ENCODE data around the gene STARD13.
"Not testable (repeated sequence)": the region's sequence is repeated elsewhere in the genome, so short reads cannot be mapped to it uniquely, and the experiment has no call there.

The STARD13 gene

DNA sequence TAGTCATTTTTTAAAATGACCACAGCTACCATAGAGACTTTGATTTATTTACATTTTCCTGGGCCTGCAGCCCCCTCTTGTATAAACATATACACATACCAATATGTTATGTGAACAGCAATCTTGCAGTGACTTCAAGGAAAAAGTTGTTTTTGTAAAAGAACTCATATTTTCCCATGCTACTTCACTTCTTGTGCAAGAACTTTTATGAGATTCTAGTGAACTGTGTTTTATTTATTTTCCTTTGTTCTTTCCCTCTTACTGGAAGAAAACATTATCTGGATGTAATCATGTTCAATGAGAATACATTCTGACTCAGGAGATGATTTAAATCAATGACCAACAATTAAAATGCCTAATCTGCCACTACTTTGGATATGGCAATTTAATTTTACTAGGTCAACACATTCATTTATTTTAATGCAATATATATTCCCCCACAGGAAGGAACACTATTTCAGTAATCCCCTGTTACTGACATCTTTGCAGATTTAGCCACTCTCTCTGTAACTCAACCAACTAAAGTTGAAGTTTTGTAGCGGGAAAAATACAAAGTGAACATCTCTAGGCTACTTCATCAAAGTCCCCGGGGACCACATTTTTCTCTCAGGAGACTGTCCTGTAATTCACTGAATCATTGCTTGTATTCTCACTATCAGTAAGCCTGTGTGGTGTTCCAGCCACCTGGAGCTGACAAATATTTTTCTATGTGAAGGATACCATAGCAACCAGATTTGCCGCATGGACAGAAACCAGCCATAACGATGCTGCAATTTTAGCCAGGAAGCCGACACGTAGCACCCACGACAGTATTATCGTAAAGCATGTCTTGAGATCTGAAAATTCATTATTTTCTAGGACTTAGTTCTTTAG is 90.5 kb downstream of the STARD13 start:
- no peak for DNase-seq

DNA sequence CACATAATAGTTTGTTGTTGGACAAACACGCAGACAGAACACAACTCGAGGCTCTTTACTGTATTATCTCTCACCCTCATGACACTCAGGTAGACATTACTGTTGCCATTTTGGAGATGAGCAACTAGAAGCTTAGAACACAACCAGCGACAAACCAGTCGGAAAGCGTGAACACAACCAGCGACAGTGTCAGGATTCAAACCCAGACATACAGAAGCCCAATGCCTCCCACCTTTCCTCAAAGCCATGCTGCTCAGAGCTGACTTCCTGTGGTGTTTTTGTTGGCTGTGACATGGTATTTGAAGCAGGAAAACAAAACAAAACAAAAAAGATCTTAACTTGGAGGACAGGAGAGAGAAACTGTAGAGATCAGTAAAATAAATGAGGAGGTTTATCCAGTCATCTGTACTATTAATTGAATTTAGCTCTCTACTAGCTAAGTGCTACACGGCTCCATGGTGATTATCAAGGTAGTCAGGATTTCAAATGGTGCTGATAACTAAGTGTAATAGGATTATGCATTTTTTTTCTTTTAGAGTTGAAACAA is 92.1 kb downstream of the STARD13 start:
- DNase-seq = no peak

DNA sequence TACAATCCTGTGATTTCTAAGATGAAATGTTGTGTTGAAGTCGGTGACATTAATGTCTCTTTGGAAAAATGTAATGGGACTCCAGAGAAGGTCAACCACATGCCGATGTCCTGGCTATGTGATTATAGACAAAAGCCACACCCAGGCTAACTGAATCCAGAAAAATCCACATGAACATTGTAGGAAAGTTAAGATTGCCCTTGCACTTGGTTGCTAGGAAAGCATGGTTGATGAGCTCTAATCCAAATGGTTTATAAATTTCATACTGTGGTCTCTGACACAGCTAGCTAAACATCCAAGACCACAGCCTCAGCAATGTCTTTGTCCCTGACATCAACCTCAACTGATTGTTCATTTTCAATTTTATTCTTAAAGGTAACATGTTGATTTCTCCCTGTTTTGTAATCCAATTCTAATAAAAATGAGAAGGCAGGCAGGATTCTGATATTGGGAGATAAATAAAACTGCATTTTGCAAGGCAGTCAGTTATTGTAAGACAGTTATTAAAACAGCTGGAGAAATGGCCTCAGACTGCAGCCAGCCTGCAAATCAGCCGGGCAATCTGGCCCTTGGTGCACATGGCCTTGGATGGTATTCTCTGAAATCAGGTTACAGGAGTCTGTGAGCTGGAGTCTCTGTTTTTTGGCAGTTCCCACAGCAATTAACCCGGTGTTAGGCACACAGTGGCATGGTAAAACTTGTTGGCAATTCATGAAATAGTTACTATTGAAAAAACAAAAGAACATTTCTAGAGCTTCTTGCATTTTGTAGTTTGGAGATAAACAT is 93.9 kb downstream of the STARD13 start:
- DNase-seq = no peak

DNA sequence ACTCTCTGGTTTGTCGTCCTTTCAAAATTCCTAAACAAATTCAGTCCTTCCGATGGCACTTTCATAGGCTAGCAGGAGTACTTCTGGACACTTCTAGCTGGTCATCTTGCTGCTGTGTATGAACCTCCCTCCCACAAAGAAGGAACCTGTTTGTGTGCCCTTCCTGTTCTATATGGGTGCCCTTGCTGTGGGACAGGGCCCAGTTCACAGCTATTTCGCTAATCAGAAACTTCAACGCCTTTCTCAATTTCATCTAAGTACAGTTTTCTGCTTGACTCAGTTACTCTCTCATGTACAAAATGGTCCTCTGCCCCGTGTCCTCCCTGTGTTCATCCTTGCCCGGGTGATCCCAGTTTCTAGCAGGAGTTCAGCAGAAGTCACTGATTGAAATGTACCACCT is 96.1 kb downstream of the STARD13 start:
- no peak for DNase-seq

DNA sequence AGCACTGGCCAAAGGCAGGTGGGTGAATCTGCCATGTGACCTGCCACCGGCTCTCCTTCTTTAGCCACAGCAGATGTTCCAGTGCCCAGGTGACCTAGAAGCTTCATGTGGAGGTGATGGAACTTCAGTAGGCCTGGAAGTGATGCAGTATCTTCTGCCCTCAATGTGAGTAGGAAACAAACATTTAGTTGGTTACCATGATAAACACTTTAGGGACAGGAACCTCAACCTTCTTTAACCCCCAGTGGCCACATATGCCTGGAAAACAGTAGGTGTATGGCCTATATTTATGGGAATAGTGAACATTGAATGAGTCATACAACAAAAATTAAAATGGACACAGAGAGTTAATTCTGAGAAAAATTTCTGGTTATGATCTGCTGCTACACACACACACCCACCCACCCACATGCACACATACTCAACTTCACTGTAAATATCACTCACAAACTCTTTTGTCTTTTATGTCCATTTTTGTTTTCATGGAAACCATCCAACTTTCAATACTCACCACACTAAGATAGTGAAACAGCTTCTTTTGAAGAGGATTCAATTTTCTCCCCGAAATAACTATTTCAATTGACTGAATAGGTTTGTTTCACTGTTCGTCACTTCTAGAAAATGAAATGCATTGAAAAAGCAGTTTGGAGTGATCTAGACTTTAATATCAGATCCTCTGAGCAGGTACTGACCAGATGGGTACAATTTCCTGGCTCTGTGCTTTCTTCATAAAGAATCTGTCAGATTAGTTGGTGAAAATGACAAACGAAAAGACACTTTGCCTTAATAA is 97.3 kb downstream of the STARD13 start:
- DNase-seq = no peak

DNA sequence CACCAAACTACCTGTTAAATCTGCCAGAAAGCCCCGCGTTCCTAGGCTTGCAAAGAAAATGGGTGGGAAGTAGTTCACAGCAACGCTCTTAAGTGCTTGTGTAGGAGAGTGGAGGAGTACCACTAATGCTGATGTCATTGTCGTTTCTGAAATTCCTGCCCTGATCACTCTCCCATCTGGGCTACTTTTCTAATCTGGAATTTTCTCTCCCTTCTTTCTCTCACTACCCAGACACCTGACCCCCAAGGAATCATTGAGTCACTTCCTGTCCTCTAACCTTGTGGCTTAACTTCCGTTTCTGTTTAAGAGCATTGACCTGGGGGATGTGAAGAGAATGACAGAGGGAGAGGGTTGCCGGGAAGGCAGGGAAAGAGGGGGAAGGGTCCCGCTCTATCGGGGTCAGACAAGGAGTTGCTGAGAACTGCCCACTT is 98.7 kb downstream of the STARD13 start:
- DNase-seq = no peak

DNA sequence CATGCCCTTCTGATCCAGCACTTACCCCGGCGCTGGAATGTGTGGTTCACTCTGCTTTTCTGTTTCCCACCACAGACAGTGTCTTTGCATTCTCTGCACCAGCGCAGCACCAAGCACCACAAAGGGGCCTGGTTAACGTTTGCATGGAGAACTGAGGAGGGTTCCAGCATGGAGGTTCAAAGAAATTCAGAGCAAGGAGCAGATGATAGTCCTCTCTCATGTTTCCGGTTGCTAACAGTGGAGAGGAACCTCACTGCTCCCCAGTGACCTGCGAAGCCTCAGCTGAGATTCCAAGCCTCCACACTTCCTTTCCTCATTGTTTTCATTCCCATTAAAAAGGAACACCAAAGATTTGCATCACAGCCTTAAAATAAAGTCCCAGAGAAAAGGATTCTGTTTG is 99.7 kb downstream of the STARD13 start:
- DNase-seq = no peak

DNA sequence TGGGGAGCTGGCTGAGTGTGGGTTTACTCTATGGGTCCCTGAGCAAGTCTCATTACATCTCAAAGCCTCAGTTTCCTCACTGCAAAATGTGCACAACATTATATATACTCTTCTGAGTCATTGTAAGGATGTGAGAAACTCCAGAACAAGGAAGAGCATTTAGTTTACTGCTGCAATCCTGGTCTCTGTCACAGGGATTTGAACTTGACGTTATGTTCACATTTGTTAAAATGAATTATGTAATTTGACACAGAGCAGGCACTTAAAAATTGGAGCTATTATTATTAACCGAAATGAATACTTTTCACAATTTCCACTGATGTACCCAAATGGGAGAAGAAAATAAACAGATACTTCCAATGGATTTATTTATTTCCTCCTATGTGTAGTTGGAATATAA is 101.0 kb downstream of the STARD13 start:
- DNase-seq = no peak

DNA sequence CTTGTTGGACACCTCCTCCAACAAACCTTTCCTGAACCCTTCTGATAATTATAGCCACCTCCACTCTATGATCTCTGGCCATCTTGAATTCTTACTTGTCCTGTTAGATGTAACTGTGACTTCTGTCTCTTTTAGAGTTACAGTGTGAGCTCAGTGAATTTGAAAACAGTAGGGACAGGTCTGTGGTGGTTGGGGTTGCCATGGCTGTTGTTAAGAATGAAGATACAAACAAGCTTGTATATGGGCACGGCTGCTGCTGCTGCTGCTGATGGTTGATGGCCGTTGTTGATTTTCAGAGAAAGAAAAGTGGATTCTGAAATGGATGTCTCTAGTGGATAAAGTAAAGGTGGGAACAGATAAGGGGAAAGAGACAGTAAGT is 101.5 kb downstream of the STARD13 start:
- DNase-seq = no peak

DNA sequence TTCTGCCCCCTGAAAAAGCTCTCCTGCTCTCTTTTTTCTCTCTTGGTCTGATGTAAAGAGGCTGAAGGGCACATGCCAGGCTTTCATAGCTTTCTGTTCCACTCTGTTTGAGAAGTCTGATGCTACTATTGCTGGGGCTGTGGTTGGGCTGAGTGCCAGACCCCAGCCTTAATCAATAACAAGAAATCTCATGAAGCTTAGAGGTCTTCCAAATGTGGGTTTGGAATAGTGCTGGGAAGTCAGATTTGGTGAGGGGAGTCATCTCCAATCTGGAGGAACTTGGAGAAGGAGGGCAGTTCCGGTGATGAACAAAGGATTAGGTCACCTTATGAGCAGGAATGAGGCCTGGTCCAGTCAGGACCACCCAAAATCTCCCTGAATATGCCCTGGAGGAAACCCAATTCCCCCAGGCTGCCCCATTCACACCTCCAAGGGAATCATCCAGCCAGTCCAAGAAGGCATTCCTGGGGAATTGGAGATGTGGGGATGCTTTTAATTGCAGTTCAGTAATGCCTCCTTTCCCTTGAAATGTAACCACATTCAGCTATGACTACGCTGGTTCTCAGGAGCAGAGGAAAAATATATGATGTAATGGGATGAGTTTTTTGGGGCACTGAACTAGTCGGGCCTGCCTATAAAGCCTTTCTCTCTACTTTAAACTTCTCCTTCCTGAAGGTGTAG is 102.0 kb downstream of the STARD13 start:
- no peak for DNase-seq

DNA sequence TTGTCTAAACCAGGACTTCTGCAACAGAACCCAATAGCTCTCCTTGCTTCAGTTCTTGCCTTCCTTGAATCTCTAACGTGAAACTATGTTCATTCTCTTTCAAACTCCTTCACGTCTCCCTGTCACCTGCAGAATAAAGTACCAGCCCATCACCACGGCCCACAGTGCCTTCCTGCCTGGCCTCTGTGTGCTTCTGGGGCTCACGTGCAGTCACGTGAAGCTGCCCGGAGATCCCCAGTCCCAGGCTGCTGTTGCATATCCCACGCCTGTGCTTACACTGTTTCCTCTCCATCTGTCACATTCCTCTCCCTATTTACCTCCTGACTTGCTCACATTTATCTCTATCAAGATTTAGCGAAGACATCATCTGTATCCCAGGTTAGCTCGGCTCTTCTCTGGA is 102.8 kb downstream of the STARD13 start:
- no peak for DNase-seq

DNA sequence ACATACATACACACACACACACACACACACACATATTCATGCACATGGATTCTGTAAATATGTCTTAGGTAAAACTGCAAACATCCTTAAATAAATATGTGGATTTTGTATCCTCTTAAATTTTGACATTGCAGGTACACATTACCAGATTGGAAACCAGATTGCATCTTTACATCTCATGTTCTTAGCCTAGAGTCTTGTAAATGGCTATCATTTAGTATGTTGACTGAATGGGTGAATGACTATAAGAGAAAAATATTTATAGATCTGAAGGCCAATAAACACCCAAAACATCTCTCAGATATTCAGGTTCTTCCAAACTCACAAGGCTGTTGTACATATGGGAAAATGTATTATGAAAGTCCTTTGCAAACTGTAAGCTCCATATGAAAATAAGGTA is 104.3 kb downstream of the STARD13 start:
- DNase-seq = no peak

DNA sequence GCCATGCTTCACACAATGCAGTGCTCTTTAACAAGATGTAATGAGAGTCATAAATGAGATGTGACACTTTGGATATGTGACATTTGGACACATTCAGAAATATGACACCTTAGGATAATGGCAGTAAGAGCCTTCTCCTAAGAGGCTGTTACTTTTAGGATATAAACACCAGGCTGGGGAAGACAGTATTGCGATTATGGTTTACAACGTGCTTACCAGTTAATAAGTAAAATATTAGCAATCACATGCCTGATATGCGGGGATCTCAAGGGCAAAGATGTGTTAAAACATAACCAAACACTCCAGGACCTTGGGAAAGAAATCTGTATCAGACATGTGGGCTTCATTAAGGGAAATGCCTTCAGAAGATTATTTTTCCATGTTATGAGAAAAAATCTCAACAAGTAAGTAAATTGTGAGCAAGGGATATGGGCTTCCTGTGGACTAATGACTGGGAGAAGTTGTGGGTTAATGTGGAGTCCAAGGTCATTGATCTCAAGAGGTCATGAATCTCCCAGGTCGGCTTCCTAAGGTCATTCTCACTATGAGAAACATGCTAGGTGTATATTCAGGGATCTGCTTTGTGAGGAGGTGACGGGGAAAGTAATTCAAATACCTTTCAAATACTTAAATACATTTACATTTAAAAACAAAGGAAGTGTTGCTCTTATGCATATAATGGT is 105.3 kb downstream of the STARD13 start:
- DNase-seq = no peak

DNA sequence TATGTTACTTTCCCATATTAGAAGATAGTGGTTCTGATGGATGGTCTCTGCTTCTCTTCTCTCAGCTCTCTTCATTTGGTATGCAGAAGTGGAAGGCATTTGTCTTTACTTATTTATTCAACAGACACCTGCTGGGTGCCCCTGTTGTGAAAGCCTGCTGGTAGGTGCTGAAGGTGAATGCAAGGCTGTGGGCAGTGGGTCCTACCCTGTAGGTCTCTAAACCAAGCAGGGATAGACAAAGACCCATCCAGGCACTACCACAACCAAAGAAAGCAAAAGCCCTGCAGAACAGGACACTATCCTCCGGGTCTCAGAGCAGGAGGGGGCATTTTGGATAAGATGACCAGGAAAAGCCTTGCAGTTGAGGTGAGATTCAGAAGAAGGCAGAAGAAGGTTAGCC is 106.1 kb downstream of the STARD13 start:
- no peak for DNase-seq

DNA sequence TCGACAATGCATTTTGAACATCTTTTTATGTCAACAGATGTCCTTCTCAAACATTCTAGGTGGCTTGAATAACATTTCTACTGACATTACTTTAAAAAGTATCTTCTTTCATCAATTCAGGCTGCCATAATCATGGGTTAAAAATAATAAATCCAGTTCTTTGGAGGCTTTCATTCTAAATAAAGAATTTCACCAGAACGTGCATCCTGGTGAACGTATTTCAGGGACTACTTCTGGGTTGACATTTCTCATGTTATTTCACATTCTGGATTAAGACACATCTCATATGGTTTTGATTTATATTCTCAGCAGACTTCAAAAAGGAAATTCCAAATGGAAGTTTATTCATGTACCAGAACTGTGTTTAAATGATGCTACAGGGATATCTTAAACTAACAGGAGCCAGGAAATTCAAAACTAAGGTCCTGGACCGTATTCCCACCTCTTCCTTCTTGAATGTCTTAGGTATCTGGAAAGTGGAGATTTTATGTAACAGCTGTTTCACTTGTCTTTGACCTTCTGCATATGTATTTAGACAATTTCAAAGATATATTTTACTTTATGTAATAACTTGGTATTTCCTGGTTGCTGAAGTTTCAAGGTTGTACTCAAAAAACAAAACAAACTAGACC is 107.2 kb downstream of the STARD13 start:
- no peak for DNase-seq

DNA sequence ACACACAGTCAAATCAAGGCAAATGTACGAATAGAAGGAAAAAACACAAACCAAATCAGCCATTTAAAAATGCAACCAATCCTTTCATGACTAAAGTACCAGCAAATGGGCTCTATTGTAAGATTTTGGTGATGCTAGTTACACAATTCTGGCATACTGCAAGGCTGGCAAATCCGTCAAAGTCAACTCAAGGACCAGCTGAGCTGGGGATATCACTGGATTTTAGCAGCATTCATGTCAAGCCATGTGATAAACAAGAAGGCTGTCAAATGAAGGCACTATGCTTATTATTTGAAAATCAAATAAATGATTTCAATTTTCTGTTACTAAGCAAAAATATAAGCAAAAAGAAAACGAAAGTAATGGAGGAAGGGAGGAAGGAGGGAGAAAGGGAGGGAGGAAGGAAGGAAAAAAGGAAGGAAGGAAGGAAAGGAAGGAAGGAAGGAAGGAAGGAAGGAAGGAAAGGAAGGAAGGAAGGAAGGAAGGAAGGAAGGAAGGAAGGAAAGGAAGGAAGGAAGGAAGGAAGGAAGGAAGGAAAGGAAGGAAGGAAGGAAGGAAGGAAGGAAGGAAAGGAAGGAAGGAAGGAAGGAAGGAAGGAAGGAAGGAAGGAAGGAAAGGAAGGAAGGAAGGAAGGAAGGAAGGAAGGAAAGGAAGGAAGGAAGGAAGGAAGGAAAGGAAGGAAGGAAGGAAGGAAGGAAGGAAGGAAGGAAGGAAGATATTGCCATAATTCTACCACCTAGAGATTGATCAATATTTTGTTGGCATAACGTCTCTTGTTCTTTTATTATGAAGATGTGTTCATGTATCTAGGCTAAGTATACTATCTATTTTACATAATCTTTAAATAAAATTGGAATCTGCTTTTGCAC is 108.0 kb downstream of the STARD13 start:
- DNase-seq = not testable (repeated sequence)

DNA sequence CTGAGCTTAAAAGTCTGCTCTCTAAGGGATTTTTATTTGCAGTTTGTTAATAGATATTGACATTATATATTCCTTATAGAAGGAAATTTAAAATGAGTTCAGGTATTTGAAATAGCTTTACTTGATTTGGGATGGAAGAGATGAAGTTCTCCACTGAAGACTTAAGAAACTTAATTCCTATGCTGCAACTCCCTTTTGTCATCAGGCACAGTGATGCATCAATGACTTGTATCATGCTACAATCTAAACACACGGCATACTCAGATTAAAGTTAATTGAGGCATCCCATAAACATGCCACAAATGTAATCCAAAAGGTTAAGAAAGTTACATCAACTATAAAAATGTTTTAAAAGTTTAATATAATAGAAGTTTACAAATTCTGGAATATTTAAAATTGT is 109.0 kb downstream of the STARD13 start:
- DNase-seq = no peak

DNA sequence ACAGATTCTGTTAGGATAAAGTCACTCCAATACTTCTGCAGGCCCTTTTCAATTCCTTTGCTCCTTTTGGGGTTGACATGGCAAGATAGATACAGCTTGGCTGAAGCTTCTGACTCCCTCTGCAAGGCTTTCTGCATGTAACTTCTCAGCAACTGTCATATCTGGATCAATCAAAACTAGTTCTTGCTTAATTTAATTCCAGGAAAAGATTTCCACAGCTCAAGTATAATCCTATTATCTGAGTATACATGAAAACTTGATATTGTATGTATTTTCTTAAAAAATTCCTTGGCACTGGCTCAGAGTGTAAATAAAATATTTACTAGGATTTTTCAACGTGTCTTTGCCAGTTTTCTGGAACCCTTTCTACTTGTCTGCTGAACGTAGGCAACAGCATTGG is 109.6 kb downstream of the STARD13 start:
- no peak for DNase-seq

DNA sequence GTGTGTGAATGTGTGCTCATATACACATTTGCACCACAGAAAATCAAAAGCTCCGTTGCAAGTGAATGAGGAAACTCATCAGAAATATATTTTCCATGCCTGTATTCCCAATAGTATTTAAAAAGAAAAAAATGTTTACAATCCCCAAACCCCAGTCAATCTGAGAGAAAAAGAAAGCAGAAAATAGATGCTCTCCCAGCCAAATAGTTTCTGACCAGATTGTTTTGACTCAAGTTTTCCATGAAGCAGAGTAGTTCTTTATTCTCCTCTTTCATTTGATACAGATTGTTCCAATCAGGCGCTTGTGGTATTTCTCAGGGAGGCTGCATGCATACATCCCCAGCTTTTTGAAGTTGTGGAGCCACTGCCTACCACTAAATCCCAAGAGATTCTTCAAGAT is 110.6 kb downstream of the STARD13 start:
- DNase-seq = no peak

DNA sequence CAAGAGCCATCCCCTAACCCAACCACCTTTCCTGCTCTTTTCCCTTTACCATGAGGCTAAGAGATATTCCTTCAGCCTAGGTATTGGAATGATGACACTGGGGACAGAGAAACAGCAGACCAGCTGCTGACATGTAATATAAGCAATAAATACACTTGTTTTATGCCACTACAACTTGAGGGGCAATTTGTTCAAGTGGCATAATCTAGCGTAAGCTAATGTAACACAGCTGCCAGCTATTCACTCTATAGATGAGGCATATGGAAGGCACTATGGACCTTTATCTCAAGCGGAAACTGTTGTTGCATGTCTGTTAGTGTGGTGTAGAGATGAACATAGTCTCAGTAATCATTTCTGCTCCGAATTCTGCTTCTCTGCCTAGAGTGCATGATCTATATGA is 111.1 kb downstream of the STARD13 start:
- no peak for DNase-seq
